HG02759 (cell line): ENCODE results near the gene ACO2.
"Not testable (repeated sequence)": the region's sequence is repeated elsewhere in the genome, so short reads cannot be mapped to it uniquely, and the experiment has no call there.

Experiments used
- ATAC-seq: cut with Tn5 transposase; IDR thresholded peaks from one replicate; pipeline ENCODE4 v1.9.1; 2021; ENCODE audit warnings: mild to moderate bottlenecking, moderate library complexity; ENCODE audit not compliant: unreplicated experiment

Gene ACO2

DNA sequence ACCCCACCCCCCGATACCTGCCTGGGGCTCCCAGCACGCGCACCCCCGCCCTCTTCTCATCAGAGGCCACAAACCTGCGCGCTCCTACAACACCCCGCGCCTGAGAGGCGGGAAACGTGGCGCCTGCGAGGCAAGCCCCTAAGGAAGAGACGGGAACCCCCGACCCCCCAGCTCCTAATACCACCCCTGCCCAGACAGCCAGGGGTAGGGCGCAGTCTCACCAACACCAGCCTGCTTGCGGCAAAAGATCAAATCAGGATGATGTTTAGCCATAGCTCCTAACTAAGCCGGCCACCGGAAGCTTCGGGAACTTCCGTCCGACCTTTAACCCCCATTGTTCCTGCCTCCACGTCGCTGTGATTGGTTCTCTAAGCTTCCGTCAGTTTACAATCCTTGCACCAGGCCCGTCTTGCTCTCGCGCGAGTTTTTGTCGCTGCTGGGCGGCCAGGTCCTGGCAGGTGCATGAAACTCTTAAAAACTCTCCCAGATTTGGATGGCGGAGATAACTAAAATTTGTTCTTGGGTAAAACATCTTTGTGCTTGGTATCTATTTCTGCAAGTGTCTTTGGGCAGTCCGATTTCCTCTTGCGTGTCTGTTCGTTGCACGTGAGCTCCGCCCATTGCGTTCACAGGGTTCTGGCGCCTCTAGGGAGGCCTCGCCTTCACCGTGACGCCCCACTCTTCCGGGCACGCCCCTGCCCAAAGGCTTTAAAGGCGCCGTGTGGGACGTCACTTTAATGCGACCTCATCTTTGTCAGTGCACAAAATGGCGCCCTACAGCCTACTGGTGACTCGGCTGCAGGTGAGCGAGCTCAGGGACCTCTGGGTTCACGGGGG, at the start of gene ACO2, which contains the start of gene PHF5A:
TSS of gene ACO2 (plus strand) at position 737 of the 837 bp plus-strand sequence. CDS start at position 767, 30 bp downstream.
TSS of gene PHF5A (minus strand) at position 312 of the 837 bp plus-strand sequence. CDS start at position 273, 39 bp downstream.
- peak; percentile 89 for ATAC-seq

DNA sequence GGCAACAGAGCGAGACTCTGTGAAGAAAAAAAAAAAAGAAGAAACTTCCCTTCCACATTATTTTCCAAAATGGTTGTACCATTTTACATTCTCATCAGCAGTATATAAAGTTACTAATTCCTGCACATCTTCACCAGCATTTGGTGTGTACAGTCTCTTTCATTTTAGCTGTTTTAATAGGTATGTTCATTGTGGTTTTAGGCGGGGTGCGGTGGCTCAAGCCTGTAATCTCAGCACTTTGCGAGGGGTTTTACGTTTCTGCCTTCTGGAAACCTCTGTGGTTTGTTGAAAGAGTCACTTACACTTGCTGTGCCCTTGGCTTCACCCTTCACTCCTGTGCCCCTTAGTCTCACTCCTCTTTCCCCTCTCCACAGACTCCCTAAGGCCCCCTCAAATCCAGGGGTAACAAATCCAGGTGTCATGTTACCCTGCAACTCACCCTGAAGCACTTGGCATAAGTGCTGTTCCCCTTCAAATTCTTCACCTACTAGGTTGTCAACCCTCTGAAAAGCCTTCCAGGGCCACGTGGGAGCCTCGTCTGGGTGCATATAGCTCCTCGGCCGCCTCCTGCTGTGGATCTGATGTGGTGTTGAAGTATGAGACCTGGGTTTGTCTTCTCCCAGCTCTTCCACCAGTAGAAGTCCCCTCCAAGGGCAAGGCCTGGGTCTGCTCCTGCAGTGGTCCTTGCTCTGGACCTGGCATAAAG, 43.1 kb upstream of the ACO2 start:
- ATAC-seq, result no peak

DNA sequence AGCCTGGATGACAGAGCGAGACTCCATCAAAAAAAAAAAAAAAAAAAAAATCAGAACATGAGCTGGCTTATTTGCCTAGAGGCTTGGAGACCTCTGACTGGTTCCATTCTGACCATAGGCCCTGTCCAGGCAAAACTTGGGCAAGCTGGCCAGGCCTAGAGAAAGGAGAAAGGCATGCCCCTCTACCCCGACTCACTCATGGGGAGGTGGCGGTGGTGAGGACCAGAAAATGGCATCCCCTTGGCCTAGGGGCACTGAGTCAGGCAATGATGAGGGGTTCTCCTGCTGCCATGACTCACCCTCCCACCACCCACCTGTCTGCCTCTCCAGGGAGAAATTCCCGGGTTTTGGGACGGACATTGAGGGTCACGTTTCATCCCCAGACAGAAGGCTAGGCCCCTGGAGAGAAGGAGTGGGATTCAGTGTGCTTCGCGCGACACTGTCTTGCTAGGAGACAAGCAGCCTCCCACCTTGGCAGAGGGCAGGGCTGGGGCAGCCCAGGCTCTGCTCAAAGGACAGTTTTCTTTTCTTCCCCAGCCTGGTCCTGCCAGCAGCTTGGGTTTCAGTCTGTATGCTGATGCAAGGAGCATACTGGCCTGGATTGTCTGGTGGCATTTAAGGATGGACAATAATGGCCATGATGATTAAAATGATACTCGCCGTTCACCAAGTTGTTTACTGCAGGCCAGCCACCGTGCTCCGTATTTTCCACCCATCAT, 39.5 kb upstream of the ACO2 start:
- no peak for ATAC-seq

DNA sequence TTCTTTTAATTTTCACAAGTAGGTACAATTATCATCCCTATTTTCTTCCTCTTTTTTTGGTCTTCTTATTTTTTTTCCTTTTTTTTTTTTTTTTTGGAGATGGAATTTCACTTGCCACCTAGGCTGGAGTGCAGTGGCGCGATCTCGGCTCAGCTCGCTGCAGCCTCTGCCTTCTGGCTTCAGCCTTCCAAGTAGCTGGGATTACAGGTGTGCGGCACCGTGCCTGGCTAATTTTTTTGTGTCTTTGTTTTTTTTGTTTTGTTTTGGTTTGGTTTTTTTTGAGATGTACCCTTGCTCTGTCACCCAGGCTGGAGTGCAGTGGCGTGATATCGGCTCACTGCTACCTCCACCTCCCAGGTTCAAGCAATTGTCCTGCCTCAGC, 39.0 kb upstream of the ACO2 start:
- ATAC-seq, result no peak

DNA sequence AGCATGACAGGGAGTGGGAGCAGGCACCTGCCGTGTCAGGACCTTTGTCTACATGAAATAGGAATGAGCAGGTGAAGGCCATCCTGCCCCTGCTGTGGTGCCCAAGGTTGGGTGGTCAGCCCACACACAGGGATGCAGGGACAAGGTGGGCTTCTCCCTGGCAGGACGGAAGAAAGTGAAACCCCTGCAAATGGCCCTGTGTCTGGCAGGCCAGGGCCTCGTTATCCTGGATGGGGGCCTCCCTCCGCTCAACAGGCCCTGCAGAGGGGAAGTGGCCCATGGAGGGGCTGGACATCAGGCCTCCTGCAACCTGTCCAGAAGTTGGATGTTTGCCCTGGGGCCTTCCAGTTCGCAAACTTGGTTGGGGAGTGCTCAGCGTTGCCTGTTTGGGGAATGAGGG, 37.3 kb upstream of the ACO2 start:
- ATAC-seq, result no peak

DNA sequence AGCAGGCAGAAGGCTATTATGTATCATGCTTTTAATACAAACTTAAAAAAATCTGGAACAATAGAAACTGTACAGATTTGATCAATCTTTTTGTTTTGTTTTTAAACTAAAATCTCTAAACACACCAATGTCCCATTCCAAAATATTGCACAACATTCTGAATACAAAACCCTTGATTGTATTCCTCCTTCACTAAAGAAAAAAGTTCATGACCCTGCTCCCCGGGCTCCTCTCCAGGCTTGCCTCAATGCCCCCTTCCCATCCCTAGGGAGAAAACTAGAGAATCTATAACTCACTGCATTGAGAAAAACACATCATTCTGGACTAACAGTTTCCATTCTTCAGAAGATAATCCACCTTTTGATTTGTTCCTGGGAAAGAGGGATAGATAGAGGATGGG, 35.4 kb upstream of the ACO2 start:
- not testable (repeated sequence) for ATAC-seq

DNA sequence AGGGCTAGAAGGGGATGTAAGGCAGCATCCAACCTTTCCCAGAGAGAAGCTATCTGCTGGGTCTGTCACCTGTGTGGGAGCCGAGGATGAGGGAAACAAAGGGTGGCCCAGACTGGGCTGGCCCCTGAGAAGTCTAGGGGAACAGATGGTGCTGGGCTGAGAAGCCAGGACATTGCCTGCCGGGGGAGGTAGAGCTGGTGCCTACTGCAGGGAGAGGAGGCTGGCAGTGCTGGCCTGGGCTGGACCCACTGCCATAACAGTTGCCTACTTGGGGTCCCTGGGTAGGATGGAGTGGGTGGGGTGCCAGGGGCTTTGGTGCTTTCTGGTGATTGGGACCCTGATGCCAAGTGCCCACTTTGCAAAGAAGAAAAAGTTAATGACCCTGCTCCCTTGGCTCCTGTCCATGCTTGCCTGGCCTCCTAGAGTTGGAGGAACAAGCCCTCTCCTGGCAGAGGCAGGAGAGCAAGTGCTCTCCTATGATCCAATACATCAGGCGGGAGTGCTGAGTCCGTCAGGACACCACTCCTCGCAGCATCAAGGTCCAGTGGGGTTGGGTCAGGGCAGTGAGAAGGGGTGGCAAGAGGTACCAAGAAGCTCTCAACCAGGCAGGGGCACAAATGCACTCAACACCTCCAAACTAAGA, 34.4 kb upstream of the ACO2 start:
- not testable (repeated sequence) for ATAC-seq

DNA sequence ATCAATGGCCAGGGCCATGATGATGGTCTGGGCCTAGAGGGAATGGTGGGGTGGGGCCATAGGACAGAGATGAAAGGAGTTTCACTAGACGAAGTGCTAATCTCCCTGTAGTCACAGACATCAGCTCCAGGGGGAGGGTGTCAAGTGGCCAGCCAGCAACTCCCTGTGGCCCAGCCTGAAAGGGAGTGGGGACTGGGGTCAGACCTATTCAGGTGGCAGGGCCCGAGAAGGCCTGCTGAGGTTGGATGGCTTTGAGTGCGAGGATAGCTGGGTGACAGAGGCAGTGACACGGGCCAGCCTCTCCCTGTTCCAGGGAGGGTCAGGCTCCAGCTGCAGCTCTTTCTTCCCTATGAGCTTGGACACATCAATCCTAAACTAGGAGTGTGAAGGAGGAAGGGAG, 33.4 kb upstream of the ACO2 start:
- ATAC-seq, result no peak

DNA sequence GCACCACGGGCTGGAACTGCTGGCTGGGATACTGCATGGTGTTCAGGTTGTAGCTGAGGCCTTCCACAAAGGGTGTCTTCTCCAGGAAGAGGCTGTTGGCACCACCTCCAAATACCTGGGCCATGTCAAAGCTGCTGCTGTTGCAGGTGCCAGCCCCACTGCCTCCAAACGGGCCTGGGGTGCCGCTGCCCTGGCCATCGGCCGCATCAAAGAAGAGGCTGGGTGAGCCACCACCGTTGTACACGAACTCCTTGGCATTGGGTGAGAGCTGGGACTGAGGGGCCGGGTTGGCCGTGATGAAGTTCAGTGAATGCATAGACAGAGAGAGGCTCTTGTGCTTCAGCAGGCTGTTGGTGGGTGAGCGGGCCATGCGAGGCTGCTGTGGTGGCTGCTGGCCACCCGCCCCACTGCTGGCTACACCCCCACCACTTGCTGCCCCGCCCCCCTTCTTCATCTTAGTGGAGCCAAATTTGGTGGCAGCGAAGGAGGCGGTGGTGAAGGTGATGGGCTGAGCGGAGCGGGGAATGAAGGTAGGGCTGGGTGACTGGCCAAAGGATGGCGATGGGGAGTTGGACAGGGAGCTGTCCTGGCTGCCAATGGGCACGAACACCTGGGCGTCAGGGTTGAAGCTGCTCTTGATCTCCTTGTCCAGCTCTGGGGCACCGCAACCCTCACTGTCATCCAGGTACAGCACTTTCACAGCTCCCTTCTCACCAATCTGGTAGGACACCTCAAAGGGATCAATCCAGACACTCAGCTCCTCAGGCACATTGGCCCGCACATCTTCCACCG, 32.4 kb upstream of the ACO2 start:
- no peak for ATAC-seq

DNA sequence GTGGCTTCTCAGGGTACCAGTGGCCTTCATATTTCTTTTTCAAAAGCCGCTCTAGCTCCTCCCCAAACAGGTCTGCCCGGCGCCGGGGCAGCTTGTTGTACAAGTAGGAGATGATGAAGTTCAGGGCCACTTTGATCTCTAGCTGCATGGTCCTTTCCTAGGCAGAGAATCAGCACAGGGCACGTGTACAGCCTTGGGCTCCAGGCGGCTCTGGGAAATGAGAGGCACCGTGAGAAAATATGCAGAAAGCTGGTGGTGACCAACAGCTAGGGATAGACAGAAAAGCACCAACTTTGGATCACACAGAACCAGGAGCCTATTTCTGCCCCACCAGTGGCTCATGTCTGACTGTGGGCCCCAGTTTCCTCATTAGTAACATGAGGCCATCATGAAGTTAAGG, 31.7 kb upstream of the ACO2 start:
- ATAC-seq, result no peak

DNA sequence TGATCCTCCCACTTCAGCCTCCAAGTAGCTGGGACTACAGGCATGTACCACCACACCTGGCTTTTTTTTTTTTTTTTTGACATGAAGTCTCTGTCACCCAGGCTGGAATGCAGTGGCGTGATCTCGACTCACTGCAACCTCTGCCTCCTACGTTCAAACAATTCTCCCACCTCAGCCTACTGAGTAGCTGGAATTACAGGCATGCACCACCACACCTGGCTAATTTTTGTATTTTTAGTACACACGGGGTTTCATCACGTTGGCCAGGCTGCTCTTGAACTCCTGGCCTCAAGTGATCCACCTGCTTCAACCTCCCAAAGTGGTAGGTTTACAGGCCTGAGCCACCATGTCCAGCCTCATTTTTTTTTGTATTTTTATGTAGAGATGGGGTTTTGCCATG, 28.4 kb upstream of the ACO2 start:
- not testable (repeated sequence) for ATAC-seq

DNA sequence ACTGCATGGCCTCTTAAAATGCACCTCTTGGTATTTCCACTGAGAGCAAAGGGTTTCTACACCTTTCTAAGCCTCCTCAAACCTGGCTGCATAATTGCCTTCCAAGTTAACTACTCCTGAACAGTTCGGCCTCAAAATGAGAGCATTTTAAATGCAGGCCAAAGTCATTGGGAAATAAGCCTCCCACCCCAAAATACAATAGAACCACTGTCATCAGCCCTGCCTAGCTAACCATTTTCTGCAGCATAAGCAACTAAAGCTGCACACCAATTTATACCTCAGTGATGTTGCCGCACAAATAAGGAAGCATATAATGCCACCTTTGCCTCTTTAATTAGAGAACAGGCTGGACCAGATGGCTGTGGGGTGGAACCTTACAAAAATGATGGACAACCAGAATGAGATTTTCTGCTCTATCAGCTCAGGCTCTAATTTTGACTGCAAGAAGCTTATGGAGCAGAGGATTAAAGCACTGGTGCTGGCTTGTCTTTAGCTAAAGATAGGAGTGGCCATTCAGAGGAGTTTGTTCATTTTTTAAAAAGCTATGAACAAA, 26.6 kb upstream of the ACO2 start:
- no peak for ATAC-seq

DNA sequence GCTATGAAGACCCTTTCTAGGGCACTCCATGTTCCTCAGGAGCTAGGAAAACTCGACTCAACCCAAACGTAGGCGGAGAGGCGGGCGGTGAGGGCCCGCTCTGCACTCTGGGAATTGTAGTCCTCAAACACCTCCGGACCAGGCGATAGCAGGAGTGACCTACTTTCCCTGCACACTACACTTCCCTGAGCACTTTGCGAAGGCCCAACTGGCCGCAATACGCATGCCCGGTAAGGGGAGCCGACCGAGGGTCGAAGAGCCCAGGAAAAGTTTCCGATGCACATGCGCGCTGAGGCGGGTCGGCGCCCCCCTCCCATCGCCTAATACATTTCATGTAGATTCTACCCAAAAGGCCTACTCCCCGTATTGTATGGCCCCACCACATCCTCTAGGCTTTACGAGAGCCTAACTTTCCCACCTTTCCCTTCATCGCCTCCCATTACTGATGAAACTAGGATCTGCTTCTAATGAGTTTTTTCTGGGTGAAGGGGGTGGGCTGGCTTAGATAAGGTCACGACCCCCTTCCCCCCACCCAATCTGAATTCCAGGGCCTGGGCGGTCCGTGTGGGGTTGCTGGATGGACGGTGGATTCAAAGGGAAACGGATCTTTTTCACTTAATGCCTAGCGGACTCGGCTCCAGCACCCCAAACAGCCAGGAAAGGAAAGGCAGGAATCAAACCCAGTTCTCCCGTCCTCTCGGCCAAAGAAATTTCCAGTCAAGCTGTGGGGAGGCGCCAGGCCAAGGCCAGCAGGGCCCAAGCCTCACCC, 24.4 kb upstream of the ACO2 start:
- peak; percentile 58 for ATAC-seq

DNA sequence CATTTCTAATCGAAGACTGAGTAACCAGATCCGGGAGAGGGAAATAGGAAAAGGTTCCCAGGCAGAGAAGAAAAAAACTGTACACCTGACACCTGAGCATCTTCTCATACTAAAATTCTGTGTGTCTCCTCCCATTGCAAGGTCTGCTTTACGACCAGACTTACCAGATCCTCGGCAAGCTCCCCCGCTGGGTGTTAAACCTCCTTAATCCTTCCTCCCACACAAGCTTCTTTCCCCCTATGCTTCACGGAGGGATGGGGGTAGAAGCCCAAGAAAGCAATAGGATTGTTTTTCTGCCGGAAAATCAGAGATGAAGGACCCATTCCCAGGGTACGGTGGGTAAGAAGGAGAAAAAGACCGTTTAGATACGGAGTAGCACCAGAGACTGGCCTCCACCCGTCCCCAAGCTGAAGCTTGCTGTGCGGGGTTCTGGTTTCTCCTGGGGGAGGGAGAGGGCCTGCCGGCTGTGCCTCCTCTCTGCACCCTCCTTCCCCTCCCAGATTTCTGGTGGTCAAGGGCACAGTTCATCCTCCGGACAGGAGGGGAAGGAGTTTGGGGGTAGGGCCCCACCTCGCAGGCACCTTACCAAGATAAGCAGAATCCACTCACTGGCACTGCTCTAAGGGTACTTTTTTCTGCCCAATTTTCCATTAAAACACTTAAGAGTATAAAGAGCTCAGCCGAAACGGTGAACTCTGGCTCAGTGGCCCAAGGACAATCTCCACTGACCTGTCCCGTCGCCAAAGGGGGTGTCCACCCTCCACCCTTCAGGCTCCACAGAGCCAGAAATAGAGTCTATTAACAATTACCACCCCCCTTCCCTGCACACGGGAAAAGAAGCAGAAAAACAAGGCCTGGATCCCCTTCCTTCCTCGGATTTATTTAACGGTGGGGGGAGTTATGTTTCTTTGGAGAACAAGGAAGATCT, 23.5 kb upstream of the ACO2 start:
- no peak for ATAC-seq

DNA sequence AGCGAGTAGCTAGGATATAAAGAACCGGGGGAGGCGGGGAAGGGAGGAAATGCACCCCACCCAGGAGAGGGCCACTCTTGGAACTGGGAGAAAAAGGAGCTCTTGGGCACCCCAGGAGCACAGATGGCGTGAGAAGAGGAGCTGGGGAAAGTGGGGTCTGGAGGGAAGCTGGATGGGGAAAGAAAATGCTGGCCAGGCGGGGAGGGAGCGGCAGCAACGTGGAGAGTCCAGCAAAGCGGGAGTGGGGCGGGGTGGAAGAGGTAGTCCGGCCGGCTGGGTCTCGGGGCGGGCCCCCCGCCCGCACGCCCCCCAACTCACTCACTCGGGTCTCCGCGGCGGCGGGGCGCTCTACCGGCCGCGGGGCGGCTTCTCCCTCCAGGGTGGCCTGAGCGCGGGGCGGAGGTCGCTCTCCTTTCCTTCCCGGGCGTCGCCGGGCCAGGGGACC, 22.8 kb upstream of the ACO2 start:
- no peak for ATAC-seq

DNA sequence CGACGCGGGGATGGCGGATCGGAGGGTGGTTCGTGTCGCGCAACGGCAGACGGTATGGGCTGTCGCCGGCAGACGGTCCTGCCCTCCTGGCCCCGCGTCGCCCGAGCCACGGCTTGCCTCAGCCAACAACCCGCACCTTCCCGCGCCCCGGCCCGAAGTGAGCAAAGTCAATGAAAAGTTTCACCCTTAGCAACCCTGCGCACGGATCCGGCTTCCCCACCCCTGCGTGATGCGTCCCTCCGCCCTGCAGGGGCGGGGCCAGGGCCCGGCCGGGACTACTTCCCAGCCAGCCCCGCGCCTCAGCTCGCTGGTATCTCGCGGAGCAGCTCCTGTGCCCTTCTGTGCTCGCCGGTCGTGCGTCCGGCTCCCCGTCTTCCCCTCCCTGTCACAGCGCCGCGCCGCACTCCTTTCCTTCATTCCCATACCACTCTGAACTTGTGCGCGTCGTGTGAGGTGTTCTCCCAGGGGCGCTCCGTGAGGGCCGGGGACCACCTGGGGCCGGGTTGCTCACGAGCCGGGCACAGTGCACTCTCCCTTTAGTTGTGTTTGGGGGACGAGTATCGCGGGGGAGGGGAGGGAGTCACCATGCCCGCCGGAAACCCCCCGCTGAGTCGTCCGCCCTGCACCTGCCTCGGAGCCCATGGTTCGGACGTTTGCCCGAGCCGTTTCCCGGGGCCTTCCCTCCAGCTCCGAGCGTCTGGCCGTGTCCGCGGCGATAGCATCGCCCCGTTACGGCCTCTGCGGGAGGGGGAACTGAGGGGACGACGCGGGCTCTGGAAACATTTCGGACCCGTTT, 22.1 kb upstream of the ACO2 start, which contains the start of gene TOB2:
TSS of gene TOB2 (minus strand) at position 163 of the 796 bp plus-strand sequence. CDS start 9,456 bp downstream, outside the sequence.
- peak; percentile 44 for ATAC-seq
